GM12892 (cell line): ENCODE measurements around the gene KCNK1.

Source experiments
- POLR2A ChIP-seq: IDR thresholded peaks from 2 replicates; pipeline ENCODE4 v1.6.1; 2011; ENCODE audit warnings: low read depth, low read length, control low read depth
- POLR2AphosphoS5 ChIP-seq: IDR thresholded peaks from 2 replicates; pipeline ENCODE4 v1.6.1; 2011; ENCODE audit warnings: low read depth, low read length, control low read depth
- TAF1 ChIP-seq: IDR thresholded peaks from 2 replicates; pipeline ENCODE4 v1.6.1; 2011; ENCODE audit warnings: low read depth, mild to moderate bottlenecking, control low read depth, low read length, borderline replicate concordance

- TF ChIP-seq POLR2A, result no peak
- no peak for TF ChIP-seq POLR2AphosphoS5
- TF ChIP-seq TAF1, result no peak
Measured at GRCh38 chr1:233704170-233704897, 90.4 kb downstream of the KCNK1 start.
